Measurements from ENCODE around the gene WDR86.

The WDR86 gene

GRCh38 chr7:151440799-151441445 is 31.1 kb upstream of the WDR86 start:
- TF ChIP-seq, protein P1, sequence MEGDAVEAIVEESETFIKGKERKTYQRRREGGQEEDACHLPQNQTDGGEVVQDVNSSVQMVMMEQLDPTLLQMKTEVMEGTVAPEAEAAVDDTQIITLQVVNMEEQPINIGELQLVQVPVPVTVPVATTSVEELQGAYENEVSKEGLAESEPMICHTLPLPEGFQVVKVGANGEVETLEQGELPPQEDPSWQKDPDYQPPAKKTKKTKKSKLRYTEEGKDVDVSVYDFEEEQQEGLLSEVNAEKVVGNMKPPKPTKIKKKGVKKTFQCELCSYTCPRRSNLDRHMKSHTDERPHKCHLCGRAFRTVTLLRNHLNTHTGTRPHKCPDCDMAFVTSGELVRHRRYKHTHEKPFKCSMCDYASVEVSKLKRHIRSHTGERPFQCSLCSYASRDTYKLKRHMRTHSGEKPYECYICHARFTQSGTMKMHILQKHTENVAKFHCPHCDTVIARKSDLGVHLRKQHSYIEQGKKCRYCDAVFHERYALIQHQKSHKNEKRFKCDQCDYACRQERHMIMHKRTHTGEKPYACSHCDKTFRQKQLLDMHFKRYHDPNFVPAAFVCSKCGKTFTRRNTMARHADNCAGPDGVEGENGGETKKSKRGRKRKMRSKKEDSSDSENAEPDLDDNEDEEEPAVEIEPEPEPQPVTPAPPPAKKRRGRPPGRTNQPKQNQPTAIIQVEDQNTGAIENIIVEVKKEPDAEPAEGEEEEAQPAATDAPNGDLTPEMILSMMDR (IDR thresholded peaks at IDR 0.05; ENCODE audit: extremely low read depth, insufficient read depth, missing control alignments): no peak
- in situ Hi-C loops (cut with MboI; ENCODE audit: low pct_unique_long_range_greater_than_20kb, low sequenced_read_pairs, unreplicated experiment): no loop called here
- DNase-seq (ENCODE audit: low spot score): no peak

DNA sequence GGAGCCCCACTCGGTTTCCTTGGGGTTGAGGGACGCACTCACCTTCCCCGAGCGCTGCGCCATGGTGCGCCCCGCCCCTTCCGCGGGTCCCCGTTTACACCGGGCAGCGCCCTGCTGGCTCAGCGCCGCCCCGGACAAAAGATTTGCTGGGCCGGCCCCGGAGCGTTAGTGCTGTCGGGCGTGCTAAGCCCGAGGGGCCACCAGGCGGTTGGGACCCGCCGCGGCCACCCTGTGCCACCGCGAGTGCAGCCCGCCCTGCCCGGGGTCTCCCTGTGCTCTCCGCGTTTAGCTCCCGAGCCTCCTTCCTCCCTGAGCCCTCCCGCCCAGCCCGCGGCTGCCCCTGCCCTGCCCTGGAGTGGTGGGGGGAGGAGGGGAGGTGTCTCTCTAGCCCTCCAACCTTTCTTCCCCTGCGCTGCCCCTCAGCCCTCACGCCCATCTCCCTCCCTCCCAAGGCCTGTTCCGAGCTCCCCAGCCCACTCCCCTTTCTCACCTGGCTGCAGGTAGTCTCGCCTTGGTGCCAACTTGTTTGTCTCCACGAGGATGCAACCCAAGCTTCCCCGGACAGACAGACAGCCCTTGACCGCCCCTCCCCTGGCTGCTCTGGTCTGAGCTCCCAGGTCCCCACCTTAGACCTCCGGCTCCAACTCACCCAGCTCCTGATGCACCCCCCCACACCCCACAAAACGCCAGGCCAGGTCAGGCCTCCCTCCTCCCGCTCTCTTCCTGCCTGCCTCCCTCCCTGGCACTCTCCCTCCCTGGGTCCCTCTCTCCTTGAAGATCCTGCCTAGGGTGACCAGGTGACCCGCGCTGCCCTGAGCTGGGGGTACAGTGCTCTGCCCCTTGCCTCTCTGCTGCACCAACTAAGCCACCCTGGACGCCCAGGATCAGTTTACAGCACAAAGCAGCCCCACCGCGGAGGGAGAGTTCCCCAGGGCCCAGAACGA is 30.3 kb upstream of the WDR86 start, which contains the start of gene CRYGN:
Gene CRYGN, minus strand, starts transcription at position 287 of the 944 bp plus-strand sequence. Its CDS starts 224 bp downstream, at position 63.
- in situ Hi-C loops (cut with MboI; ENCODE audit: low pct_unique_long_range_greater_than_20kb, low sequenced_read_pairs, unreplicated experiment): no loop called here
- DNase-seq (ENCODE audit: low spot score): no peak
- TF ChIP-seq, protein P1 (IDR thresholded peaks at IDR 0.05; ENCODE audit: extremely low read depth, insufficient read depth, missing control alignments): no peak

DNA sequence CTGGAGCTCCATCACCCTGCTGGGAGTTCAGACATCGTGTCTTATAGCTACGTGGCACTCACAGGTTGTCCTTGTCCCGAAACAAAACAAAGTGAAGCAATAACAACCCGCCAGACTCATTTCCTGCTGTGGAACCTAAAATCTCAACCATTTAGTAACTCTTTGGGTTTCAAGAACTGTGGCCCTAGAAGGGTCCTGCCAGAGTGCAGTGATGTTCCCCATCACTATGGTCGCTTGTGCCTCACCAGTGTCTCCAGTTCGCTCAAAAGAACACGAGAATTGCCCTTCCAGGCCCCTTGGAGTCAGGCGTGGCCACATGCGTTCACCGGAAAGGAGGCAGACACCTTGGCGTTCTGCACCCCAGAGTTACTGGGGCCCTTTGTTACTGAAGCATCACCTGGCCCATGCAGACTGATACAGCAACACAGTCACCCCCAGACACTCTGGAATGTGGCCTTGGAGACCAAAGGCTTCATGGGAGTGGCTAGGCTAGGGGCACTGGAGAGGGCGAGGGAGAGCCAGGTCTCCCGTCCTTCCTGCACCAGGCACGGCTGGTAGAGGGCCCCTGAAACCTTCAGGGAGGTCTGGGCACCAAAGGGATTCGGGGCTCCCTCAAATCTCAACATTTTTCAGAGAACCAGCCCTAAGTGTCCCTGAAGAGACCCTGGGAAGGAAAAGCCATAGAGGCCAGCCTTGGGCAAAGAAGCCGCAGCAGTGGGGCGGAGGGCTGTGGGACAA is 29.2 kb upstream of the WDR86 start:
- in situ Hi-C loops (cut with MboI; ENCODE audit: low pct_unique_long_range_greater_than_20kb, low sequenced_read_pairs, unreplicated experiment): no loop called here
- DNase-seq (ENCODE audit: low spot score): no peak
- TF ChIP-seq, protein P1 (IDR thresholded peaks at IDR 0.05; ENCODE audit: extremely low read depth, insufficient read depth, missing control alignments): no peak

DNA sequence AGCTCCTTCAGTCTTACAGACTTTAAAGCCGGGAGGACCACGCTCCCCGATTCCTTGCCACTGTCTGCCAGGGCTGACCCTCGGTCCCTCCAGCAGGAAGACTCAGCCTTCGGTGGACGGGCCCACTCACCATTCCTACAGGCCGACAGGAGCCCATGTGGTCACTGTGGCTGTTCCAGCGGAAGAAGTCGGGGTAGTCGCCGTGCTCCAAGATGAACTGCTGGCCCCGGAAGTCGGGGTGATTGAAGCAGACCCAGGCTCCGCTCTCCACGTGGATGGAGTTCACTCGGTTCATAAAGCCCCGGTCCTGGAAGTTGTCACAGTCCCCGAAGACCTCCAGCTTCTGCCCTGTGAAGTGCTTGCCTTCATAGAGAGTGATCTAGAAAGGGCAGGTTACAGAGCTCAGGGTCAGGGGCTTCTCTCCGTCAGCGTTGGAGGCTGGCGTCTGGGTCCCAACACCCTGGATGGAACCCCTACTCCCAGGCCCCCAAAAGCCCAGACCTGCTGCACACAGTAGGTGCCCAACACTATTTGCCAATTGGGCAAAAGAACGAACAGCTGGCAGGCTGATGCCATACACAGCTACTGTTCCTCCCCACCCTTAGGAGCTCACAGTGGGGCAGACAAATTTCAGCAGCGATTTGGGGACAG is 28.2 kb upstream of the WDR86 start:
- in situ Hi-C loops (cut with MboI; ENCODE audit: low pct_unique_long_range_greater_than_20kb, low sequenced_read_pairs, unreplicated experiment): no loop called here
- no peak for DNase-seq (ENCODE audit: low spot score)
- TF ChIP-seq, protein P1 (IDR thresholded peaks at IDR 0.05; ENCODE audit: extremely low read depth, insufficient read depth, missing control alignments): no peak

- DNase-seq (ENCODE audit: low spot score): no peak
- TF ChIP-seq, protein P1 (IDR thresholded peaks at IDR 0.05; ENCODE audit: extremely low read depth, insufficient read depth, missing control alignments): no peak
- in situ Hi-C loops (cut with MboI; ENCODE audit: low pct_unique_long_range_greater_than_20kb, low sequenced_read_pairs, unreplicated experiment): no loop called here
These were observed 27.3 kb upstream of the WDR86 start for GRCh38 chr7:151437159-151437553.
